Fibroblast of lung (primary cell): ENCODE data around the gene LIN37.

Experiments used
- CTCF ChIP-seq, 2 donors: IDR thresholded peaks in 1 of 2; conservative IDR thresholded peaks in 1 of 2; 1 replicate in 1 of 2; 2 replicates in 1 of 2; pipeline ENCODE4 v1.5.1; 2011 to 2012; ENCODE audit warnings: low read length in 2 of 2, control low read depth in 1 of 2, inconsistent platforms in 1 of 2, low read depth in 1 of 2, mild to moderate bottlenecking in 1 of 2
- EZH2 ChIP-seq: IDR thresholded peaks from 2 replicates; pipeline ENCODE4 v1.5.1; 2012; ENCODE audit warnings: low read length, control low read depth, mild to moderate bottlenecking; ENCODE audit errors: missing control alignments

DNA sequence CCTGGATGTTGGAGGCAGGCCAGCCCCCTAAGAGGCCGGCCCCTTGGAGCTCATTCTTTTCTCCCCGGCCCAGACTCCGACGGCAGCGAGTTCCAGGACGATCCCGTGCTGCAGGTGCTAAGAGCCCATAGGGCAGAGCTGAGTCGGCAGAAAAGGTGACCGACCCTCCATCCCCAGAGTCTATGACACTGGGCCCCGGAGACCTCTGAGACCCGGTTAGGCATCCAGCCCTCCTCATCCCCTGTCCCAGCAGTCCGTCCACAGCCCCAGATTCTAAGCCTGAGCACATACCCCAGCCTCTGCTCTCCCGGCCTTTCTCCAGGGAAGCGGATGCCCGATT is 19.7 kb downstream of the LIN37 start:
- no peak for TF ChIP-seq EZH2
- no peak for TF ChIP-seq CTCF (conservative IDR thresholded peaks at IDR 0.05 in 1 of 2, IDR thresholded peaks at IDR 0.05 in 1 of 2; ENCODE audit: low read depth in 1 of 2, low read length in 2 of 2)
